GOT3 (cell line): ENCODE data around the gene AMN.

Source experiments
- DNase-seq: peaks from one replicate; lab custom pipeline; 2025; ENCODE audit warnings: mixed read lengths; lab: John Stamatoyannopoulos, UW

Gene AMN

GRCh38 chr14:102898776-102899515 lies 23.5 kb upstream of the AMN start:
- DNase-seq: no peak

GRCh38 chr14:102899516-102899900 lies 23.0 kb upstream of the AMN start:
- no peak for DNase-seq

- no peak for DNase-seq
Observed at GRCh38 chr14:102900631-102901571, 21.6 kb upstream of the AMN start.

- DNase-seq: no peak
Observed at GRCh38 chr14:102901633-102902032, 20.8 kb upstream of the AMN start.

- no peak for DNase-seq
Observed at GRCh38 chr14:102902086-102902485, 20.4 kb upstream of the AMN start.

- DNase-seq: no peak
Observed at GRCh38 chr14:102902523-102903247, 19.8 kb upstream of the AMN start.

- no peak for DNase-seq
Observed at GRCh38 chr14:102903248-102903888, 19.1 kb upstream of the AMN start.

- no peak for DNase-seq
Observed at GRCh38 chr14:102903889-102904512, 18.5 kb upstream of the AMN start.

GRCh38 chr14:102905116-102906108 lies 17.1 kb upstream of the AMN start:
- no peak for DNase-seq

- DNase-seq: no peak
Observed at GRCh38 chr14:102906616-102907302, 15.7 kb upstream of the AMN start.

- no peak for DNase-seq
Observed at GRCh38 chr14:102907303-102907844, 15.1 kb upstream of the AMN start.

- DNase-seq: no peak
Observed at GRCh38 chr14:102907980-102908730, 14.3 kb upstream of the AMN start.

GRCh38 chr14:102908766-102909455 lies 13.6 kb upstream of the AMN start:
- no peak for DNase-seq

- DNase-seq: no peak
Observed at GRCh38 chr14:102909462-102909861, 13.0 kb upstream of the AMN start.

GRCh38 chr14:102909911-102910310 lies 12.6 kb upstream of the AMN start:
- no peak for DNase-seq

GRCh38 chr14:102910442-102910841 lies 12.0 kb upstream of the AMN start:
- no peak for DNase-seq

GRCh38 chr14:102911541-102911951 lies 10.9 kb upstream of the AMN start:
- DNase-seq: no peak
